Fibroblast of lung (primary cell): ENCODE measurements around the gene KMT2E. TPM values are rescaled to one million over a fixed set of nuclear protein-coding genes. Genes with fewer than 3 reads are reported as not detected.

ENCODE experiments used
- DNase-seq, 2 donors: peaks; one replicate each; pipeline versions ENCODE4 v3.0.0 to v3.0.0-alpha.2; 2010; ENCODE audit warnings: low read depth in 2 of 2
- H2AFZ ChIP-seq: 2 replicates; pipeline ENCODE4 v1.5.1; 2012; ENCODE audit warnings: low read length, control low read depth, inconsistent platforms
- H3K27ac ChIP-seq: 2 replicates; pipeline ENCODE4 v1.5.1; 2011; ENCODE audit warnings: low read length, control low read depth; ENCODE audit not compliant: insufficient read depth
- H3K27me3 ChIP-seq: 2 replicates; pipeline ENCODE4 v1.5.1; 2011; ENCODE audit warnings: mild to moderate bottlenecking, low read length; ENCODE audit not compliant: control insufficient read depth, insufficient read depth
- H3K36me3 ChIP-seq: 2 replicates; pipeline ENCODE4 v1.5.1; 2011; ENCODE audit warnings: low read length; ENCODE audit not compliant: control insufficient read depth, insufficient read depth
- H3K4me1 ChIP-seq: 2 replicates; pipeline ENCODE4 v1.5.1; 2011; ENCODE audit warnings: low read length; ENCODE audit not compliant: control insufficient read depth, insufficient read depth; ENCODE audit errors: extremely low read depth
- H3K4me2 ChIP-seq: 2 replicates; pipeline ENCODE4 v1.5.1; 2011; ENCODE audit warnings: low read length, control low read depth; ENCODE audit not compliant: insufficient read depth; ENCODE audit errors: extremely low read depth
- H3K4me3 ChIP-seq, 4 experiments: fragments of 200-600 bp in 1 of 4; sonication (generic) in 1 of 4; replicated peaks in 1 of 4; 2 replicates each; pipeline ENCODE4 v1.5.1; 2011 to 2016; ENCODE audit warnings: low read length in 4 of 4, low read depth in 3 of 4, mild to moderate bottlenecking in 3 of 4, control low read depth in 2 of 4, inconsistent platforms in 1 of 4, mixed read lengths in 1 of 4; ENCODE audit not compliant: insufficient read depth in 1 of 4; ENCODE audit errors: control extremely low read depth in 1 of 4
- H3K79me2 ChIP-seq: 2 replicates; pipeline ENCODE4 v1.5.1; 2012; ENCODE audit warnings: mild to moderate bottlenecking, low read length, inconsistent platforms; ENCODE audit not compliant: control insufficient read depth, insufficient read depth
- H3K9ac ChIP-seq: 2 replicates; pipeline ENCODE4 v1.5.1; 2011; ENCODE audit warnings: mild to moderate bottlenecking, low read length, control low read depth; ENCODE audit not compliant: insufficient read depth
- H3K9me3 ChIP-seq: 2 replicates; pipeline ENCODE4 v1.5.1; 2012; ENCODE audit warnings: low read depth, low read length; ENCODE audit not compliant: control insufficient read depth, insufficient read depth
- H4K20me1 ChIP-seq: 2 replicates; pipeline ENCODE4 v1.5.1; 2011; ENCODE audit warnings: low read length; ENCODE audit not compliant: control insufficient read depth, insufficient read depth; ENCODE audit errors: extremely low read depth
- CTCF ChIP-seq, 2 donors: IDR thresholded peaks in 1 of 2; conservative IDR thresholded peaks in 1 of 2; 1 replicate in 1 of 2; 2 replicates in 1 of 2; pipeline ENCODE4 v1.5.1; 2011 to 2012; ENCODE audit warnings: low read length in 2 of 2, control low read depth in 1 of 2, inconsistent platforms in 1 of 2, low read depth in 1 of 2, mild to moderate bottlenecking in 1 of 2
- EZH2 ChIP-seq: IDR thresholded peaks from 2 replicates; pipeline ENCODE4 v1.5.1; 2012; ENCODE audit warnings: low read length, control low read depth, mild to moderate bottlenecking; ENCODE audit errors: missing control alignments
- polyA plus RNA-seq, 2 donors: library from polyadenylated mRNA; depleted of rRNA in 1 of 2; stranded (reverse) in 1 of 2; unstranded in 1 of 2; fragments of >200 nt; gene quantifications; 2 replicates each; pipeline ENCODE4 v1.2.1, GENCODE V29; 2011 to 2012; ENCODE audit warnings: missing spikeins in 1 of 2
- total RNA-seq: library from RNA; depleted of rRNA; stranded (reverse); fragments of >200 nt; gene quantifications from 2 replicates; pipeline ENCODE4 v1.2.1, GENCODE V29; 2014

KMT2E gene
- total and polyA plus RNA-seq, 2 donors (not counting 1 experiment from before 2014, with no cell fraction given): 7.5 to 95.0 TPM

DNA sequence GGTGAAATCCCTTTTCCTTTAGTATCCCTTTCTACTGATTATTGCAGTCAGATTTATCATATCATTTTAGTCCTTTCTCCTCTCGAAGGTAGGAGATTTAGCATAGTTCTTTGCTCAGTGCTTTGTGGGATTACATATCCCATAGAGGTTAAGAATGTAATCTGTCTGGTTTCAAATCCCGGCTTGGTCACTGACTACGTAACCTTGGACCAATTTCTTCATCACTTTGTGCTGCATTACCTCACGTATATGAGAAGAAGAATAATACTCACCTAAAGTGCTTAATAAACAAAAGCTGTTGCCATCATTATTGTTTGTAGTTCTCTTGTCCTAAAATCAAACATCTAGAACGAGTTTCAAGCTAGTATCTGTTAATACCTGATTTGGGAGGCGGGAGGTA lies 74.0 kb downstream of the KMT2E start:
- TF ChIP-seq CTCF (conservative IDR thresholded peaks at IDR 0.05 in 1 of 2, IDR thresholded peaks at IDR 0.05 in 1 of 2; ENCODE audit: low read depth in 1 of 2, low read length in 2 of 2): no peak
- TF ChIP-seq EZH2: no peak
- Histone ChIP-seq H4K20me1 (no peaks in the 10 kb centered on the region), H3K9ac (no peak overlapping the region), H3K4me2 (no peak overlapping the region), H3K4me3 (no peak overlapping the region), H3K27ac (no peak overlapping the region), H3K79me2 (peaks cover 11% of the 10 kb centered on the region), H2AFZ (no peak overlapping the region), H3K36me3 (no peaks in the 10 kb centered on the region), H3K9me3 (no peaks in the 10 kb centered on the region), H3K27me3 (no peaks in the 10 kb centered on the region), H3K4me1 (peaks cover 3% of the 10 kb centered on the region)
- DNase-seq: no peak

GRCh38 chr7:105088456-105088855 lies 74.5 kb downstream of the KMT2E start:
- Histone ChIP-seq H3K9ac (no peak overlapping the region), H3K79me2 (peaks cover 11% of the 10 kb centered on the region), H3K4me3 (no peak overlapping the region), H3K27me3 (no peaks in the 10 kb centered on the region), H3K4me2 (no peak overlapping the region), H3K36me3 (no peaks in the 10 kb centered on the region), H2AFZ (no peak overlapping the region), H3K4me1 (peaks cover 3% of the 10 kb centered on the region), H3K27ac (no peak overlapping the region), H4K20me1 (no peaks in the 10 kb centered on the region), H3K9me3 (no peaks in the 10 kb centered on the region)
- DNase-seq: no peak
- TF ChIP-seq CTCF (conservative IDR thresholded peaks at IDR 0.05 in 1 of 2, IDR thresholded peaks at IDR 0.05 in 1 of 2; ENCODE audit: low read depth in 1 of 2, low read length in 2 of 2) (no peak), EZH2 (no peak)

DNA sequence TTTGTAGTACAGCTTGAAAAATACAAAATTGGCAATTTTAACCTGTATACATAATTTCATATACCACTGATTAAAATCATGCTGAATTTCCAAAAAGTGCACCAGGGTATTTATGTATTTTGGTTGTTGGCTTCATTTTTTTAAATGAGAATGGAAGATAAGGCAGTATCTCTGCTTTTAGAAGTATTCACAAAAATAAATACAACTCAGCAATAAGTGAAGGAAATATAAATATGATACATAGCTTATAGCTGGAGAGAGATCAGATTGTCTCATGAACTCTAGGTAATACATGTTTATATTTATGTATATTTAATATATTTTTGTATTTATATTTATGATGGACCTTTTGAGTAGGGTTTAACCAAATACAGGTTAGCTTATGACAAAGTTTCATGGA lies 81.0 kb downstream of the KMT2E start:
- Histone ChIP-seq H3K36me3 (no peaks in the 10 kb centered on the region), H4K20me1 (no peaks in the 10 kb centered on the region), H3K9me3 (no peaks in the 10 kb centered on the region), H3K4me3 (no peak overlapping the region), H3K27me3 (no peaks in the 10 kb centered on the region), H3K4me2 (no peak overlapping the region), H3K79me2 (peaks cover 4% of the 10 kb centered on the region), H3K4me1 (peaks cover 8% of the 10 kb centered on the region), H2AFZ (no peak overlapping the region), H3K27ac (no peak overlapping the region), H3K9ac (no peak overlapping the region)
- no peak for DNase-seq
- TF ChIP-seq CTCF (conservative IDR thresholded peaks at IDR 0.05 in 1 of 2, IDR thresholded peaks at IDR 0.05 in 1 of 2; ENCODE audit: low read depth in 1 of 2, low read length in 2 of 2) (no peak), EZH2 (no peak)
